Activated T-helper 2 cell treated with anti-CD3 and anti-CD28 coated beads, Interferon-gamma antibody, Interleukin-2, Interleukin-4, amounts not matched to agents 10 μg/mL and 5 μg/mL and 100 μg/mL, durations not matched to agents 14 hours and 24 hours and 36 hours (primary cell): Measurements from ENCODE around the gene INTS6L. TPM values are rescaled to one million over a fixed set of nuclear protein-coding genes. Genes with fewer than 3 reads are reported as not detected.
A peak's percentile ranks its signal among the peaks of the same experiment; 100 is the strongest.
"Not testable (repeated sequence)": the region's sequence is repeated elsewhere in the genome, so short reads cannot be mapped to it uniquely, and the experiment has no call there.

ENCODE experiments used
- DNase-seq: peaks from one replicate; pipeline ENCODE4 v3.0.0; 2021; ENCODE audit warnings: low spot score
- H3K27ac Mint-ChIP-seq: one replicate; pipeline ENCODE4 v1.8.0; 2021; ENCODE audit warnings: mixed read lengths
- H3K27me3 Mint-ChIP-seq: one replicate; pipeline ENCODE4 v1.8.0; 2021; ENCODE audit warnings: low read depth, mixed read lengths
- H3K36me3 Mint-ChIP-seq: one replicate; pipeline ENCODE4 v1.8.0; 2021; ENCODE audit warnings: low read depth, mixed read lengths
- H3K4me1 Mint-ChIP-seq: one replicate; pipeline ENCODE4 v1.8.0; 2021; ENCODE audit warnings: low read depth, mixed read lengths
- H3K4me3 Mint-ChIP-seq: one replicate; pipeline ENCODE4 v1.8.0; 2021; ENCODE audit warnings: low read depth, mild to moderate bottlenecking, moderate library complexity, mixed read lengths
- H3K9me3 Mint-ChIP-seq: one replicate; pipeline ENCODE4 v1.8.0; 2021; ENCODE audit warnings: mixed read lengths
- intact Hi-C: fragments of 100-400 bp; cut with micrococcal nuclease; formaldehyde crosslinking; loops from one replicate; pipeline ENCODE4 v1.15.1; 2023
- total RNA-seq: library from RNA; stranded (reverse); gene quantifications from 2 replicates; pipeline ENCODE4 v1.2.3, GENCODE V29; 2022

Gene INTS6L
- total RNA-seq, 1 donor from 2014 or later = 29.4 TPM

GRCh38 chrX:135585153-135585552, 64.7 kb downstream of the INTS6L start:
- H3K27me3 Mint-ChIP-seq = peaks cover 8% of the 10 kb centered on the region

DNA sequence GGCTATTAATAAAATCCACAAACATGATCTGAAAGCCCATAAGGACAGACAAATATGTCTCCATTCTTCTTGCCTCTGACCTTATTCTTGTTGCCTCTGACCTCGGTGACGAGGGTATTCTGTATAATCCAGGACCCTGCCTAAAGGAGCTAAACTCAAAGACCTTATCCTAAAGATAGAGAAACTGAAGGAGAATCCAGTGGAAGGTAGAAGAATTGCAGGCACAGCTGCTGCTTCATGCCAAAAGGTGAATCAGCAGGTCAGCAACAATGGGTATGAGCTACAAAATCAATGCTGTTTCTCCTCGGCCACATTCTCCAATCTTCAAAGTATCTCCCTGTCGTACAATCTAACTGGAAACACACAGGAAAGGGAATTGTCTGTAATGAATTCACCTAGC, 71.4 kb downstream of the INTS6L start:
- Mint-ChIP-seq H3K4me3 (no peak overlapping the region), H3K36me3 (no peaks in the 10 kb centered on the region), H3K27me3 (peaks cover 25% of the 10 kb centered on the region), H3K9me3 (no peaks in the 10 kb centered on the region), H3K27ac (no peak overlapping the region), H3K4me1 (peaks cover 3% of the 10 kb centered on the region)
- intact Hi-C loops = no loop called here
- DNase-seq = no peak

More at GRCh38 chrX:135585153-135585552, 64.7 kb downstream of the INTS6L start:
- Mint-ChIP-seq H3K27ac (no peak overlapping the region), H3K4me1 (no peaks in the 10 kb centered on the region), H3K36me3 (peaks cover 7% of the 10 kb centered on the region), H3K4me3 (no peak overlapping the region), H3K9me3 (no peaks in the 10 kb centered on the region)
- intact Hi-C loops = no loop called here
- DNase-seq = no peak

DNA sequence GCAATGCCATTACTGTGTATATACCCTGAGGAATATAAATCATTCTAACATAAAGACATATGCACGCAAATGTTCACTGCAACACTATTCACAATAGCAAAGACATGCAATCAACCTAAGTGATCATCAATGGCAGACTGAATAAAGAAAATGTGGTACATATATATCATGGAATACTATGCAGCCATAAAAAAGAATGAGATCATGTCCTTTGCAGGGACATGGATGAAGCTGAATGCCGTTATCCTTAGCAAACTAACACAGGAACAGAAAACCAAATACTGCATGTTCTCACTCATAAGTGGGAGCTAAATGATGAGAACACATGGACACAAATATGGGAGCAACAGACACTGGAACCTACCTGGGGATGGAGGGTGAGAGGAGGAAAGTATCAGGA, 73.6 kb downstream of the INTS6L start:
- H3K4me3 Mint-ChIP-seq, intact Hi-C loops, DNase-seq, H3K9me3 Mint-ChIP-seq, H3K4me1 Mint-ChIP-seq, H3K36me3 Mint-ChIP-seq, H3K27ac Mint-ChIP-seq: not testable (repeated sequence)
- H3K27me3 Mint-ChIP-seq = peaks cover 24% of the 10 kb centered on the region

DNA sequence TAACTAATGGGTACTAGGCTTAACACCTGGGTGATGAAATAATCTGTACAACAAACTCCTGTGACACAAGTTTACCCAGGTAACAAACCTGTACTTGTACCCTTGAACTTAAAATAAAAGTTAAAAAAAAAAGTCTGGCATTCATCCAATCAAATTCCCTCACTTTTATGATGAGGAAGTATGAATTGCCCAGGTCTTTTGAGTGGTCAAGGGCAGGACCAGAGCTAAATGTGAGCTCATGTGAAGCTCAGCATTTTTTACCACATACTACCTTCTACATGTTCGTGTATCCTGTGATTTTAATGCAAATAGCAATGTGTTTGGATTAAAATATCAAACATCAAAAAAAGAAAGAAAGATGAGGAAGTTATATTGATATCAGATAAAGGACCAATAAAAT, 74.0 kb downstream of the INTS6L start:
- intact Hi-C loops, H3K27ac Mint-ChIP-seq: not testable (repeated sequence)

GRCh38 chrX:135595543-135595942, 75.1 kb downstream of the INTS6L start:
- Mint-ChIP-seq H3K4me3 (no peak overlapping the region), H3K4me1 (peaks cover 3% of the 10 kb centered on the region), H3K9me3 (no peaks in the 10 kb centered on the region), H3K27ac (no peak overlapping the region), H3K27me3 (peaks cover 20% of the 10 kb centered on the region), H3K36me3 (no peaks in the 10 kb centered on the region)
- intact Hi-C loops = loop anchor here (5.0 kb wide), 1 partner anchor 408 kb away; no protein-coding TSS in a partner anchor
- no peak for DNase-seq

More for the DNA sequence above, 74.0 kb downstream of the INTS6L start:
- H3K27me3 Mint-ChIP-seq = peaks cover 24% of the 10 kb centered on the region
- not testable (repeated sequence) for DNase-seq, H3K36me3 Mint-ChIP-seq, H3K4me1 Mint-ChIP-seq, H3K4me3 Mint-ChIP-seq, H3K9me3 Mint-ChIP-seq

GRCh38 chrX:135596495-135596894, 76.0 kb downstream of the INTS6L start:
- no peaks in the 10 kb centered on the region for H3K36me3 Mint-ChIP-seq
- no peak overlapping the region for H3K4me3 Mint-ChIP-seq
- intact Hi-C loops = loop anchor here (1.0 to 5.0 kb wide), 2 partner anchors 112 to 409 kb away; no protein-coding TSS in a partner anchor

GRCh38 chrX:135605906-135606305, 85.4 kb downstream of the INTS6L start:
- Mint-ChIP-seq H3K27ac (no peak overlapping the region), H3K36me3 (no peaks in the 10 kb centered on the region)
- intact Hi-C loops = no loop called here

More at GRCh38 chrX:135596495-135596894, 76.0 kb downstream of the INTS6L start:
- H3K27ac Mint-ChIP-seq = no peak overlapping the region
- H3K9me3 Mint-ChIP-seq = no peaks in the 10 kb centered on the region
- H3K4me1 Mint-ChIP-seq = peaks cover 3% of the 10 kb centered on the region
- peaks cover 18% of the 10 kb centered on the region for H3K27me3 Mint-ChIP-seq
- peak; percentile 14 for DNase-seq

DNA sequence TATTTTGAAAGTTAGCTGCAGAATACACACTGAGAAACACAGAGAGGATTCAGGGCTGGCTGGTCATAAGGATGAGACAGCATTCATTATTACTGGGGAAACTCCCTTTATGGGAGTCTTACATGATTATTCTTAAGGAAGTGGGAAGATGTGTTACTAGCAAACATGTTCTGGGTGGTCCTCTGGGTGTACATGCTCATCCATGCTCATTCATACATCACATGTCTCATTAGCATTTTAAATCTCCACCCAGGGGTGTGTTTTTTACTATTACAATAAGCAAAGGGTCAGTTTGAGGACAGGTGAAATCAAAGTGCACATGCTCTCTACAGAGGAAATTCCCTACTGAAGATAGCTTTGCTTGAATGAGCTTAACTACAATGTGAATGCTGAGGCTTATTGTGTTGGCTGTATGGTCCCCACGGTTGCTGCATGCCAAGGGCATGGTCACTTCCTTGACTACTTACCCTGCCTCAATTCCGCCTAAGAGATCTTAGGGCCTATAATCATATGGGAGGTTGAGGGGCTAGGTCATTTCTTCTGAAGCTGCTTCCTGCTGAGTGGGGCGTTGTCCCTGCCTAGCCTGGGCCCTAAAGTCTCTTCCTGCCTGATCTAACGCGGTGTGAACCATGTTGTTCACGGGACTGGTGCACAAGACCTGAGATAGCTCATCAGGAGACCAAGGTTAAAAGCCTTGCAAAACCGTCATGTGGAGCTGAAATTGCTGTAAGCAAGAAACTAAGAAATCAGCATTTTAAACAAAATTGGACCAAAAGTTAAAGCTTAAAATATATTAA, 104.1 kb downstream of the INTS6L start:
- H3K27ac Mint-ChIP-seq, H3K36me3 Mint-ChIP-seq, intact Hi-C loops, DNase-seq, H3K27me3 Mint-ChIP-seq, H3K4me1 Mint-ChIP-seq, H3K9me3 Mint-ChIP-seq, H3K4me3 Mint-ChIP-seq: not testable (repeated sequence)

More at GRCh38 chrX:135605906-135606305, 85.4 kb downstream of the INTS6L start:
- Mint-ChIP-seq H3K4me3 (no peak overlapping the region), H3K9me3 (no peaks in the 10 kb centered on the region), H3K27me3 (peaks cover 5% of the 10 kb centered on the region), H3K4me1 (no peaks in the 10 kb centered on the region)
- no peak for DNase-seq

GRCh38 chrX:135625995-135626394, 105.5 kb downstream of the INTS6L start:
- H3K27ac Mint-ChIP-seq = no peak overlapping the region
- peaks cover 2% of the 10 kb centered on the region for H3K27me3 Mint-ChIP-seq
- no peak overlapping the region for H3K4me3 Mint-ChIP-seq
- H3K36me3 Mint-ChIP-seq = no peaks in the 10 kb centered on the region
- intact Hi-C loops = no loop called here
- no peaks in the 10 kb centered on the region for H3K4me1 Mint-ChIP-seq
- no peak for DNase-seq
- no peaks in the 10 kb centered on the region for H3K9me3 Mint-ChIP-seq

DNA sequence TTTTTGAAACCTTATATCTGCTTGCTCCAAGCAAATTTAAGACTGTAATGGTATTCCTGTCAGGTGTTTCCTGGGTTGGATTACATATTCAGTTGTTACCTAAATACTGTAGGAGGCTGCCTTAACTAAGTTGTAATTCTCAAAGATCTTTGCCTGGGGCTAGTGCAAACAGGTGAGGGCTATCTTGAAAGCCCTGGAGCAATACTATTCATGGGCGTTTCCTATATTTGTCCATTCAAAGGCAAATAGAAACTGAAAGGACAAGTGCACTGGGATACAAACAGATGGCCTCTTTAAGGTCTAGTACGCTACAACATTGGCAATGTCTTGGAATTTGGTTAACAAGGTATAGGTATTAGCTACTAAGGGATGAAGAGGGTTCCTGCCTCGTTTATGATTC, 108.9 kb downstream of the INTS6L start:
- Mint-ChIP-seq H3K27ac (no peak overlapping the region), H3K36me3 (no peaks in the 10 kb centered on the region), H3K27me3 (no peaks in the 10 kb centered on the region), H3K9me3 (no peaks in the 10 kb centered on the region), H3K4me1 (no peaks in the 10 kb centered on the region), H3K4me3 (no peak overlapping the region)
- DNase-seq = no peak
- intact Hi-C loops = no loop called here

Other genes with a start within 250 kb of the INTS6L start
- gene ETDC, start 211.2 kb upstream of the INTS6L start, total RNA-seq = not detected in 2 replicates
- gene ZNF75D, start 176.6 kb upstream of the INTS6L start, total RNA-seq = 4.0 and 4.8 TPM in 2 replicates
- gene ZNF449, start 175.9 kb upstream of the INTS6L start, total RNA-seq = 0.62 and 1.0 TPM in 2 replicates
- gene SMIM10L2A, start 98.7 kb upstream of the INTS6L start, total RNA-seq = 0.16 and 0.21 TPM in 2 replicates
- gene CT45A1, start 193.0 kb downstream of the INTS6L start, total RNA-seq = not detected in 2 replicates
- gene CT45A3, start 247.5 kb downstream of the INTS6L start, total RNA-seq = not detected in 2 replicates